Activated T-helper 2 cell treated with anti-CD3 and anti-CD28 coated beads, Interferon-gamma antibody, Interleukin-2, Interleukin-4, amounts not matched to agents 10 μg/mL and 5 μg/mL and 100 μg/mL, durations not matched to agents 14 hours and 24 hours and 36 hours (primary cell): Measurements from ENCODE around the gene INHBA. TPM values are rescaled to one million over a fixed set of nuclear protein-coding genes. Genes with fewer than 3 reads are reported as not detected.

ENCODE experiments used
- DNase-seq: peaks from one replicate; pipeline ENCODE4 v3.0.0; 2021; ENCODE audit warnings: low spot score
- H3K27ac Mint-ChIP-seq: one replicate; pipeline ENCODE4 v1.8.0; 2021; ENCODE audit warnings: mixed read lengths
- H3K27me3 Mint-ChIP-seq: one replicate; pipeline ENCODE4 v1.8.0; 2021; ENCODE audit warnings: low read depth, mixed read lengths
- H3K36me3 Mint-ChIP-seq: one replicate; pipeline ENCODE4 v1.8.0; 2021; ENCODE audit warnings: low read depth, mixed read lengths
- H3K4me1 Mint-ChIP-seq: one replicate; pipeline ENCODE4 v1.8.0; 2021; ENCODE audit warnings: low read depth, mixed read lengths
- H3K4me3 Mint-ChIP-seq: one replicate; pipeline ENCODE4 v1.8.0; 2021; ENCODE audit warnings: low read depth, mild to moderate bottlenecking, moderate library complexity, mixed read lengths
- H3K9me3 Mint-ChIP-seq: one replicate; pipeline ENCODE4 v1.8.0; 2021; ENCODE audit warnings: mixed read lengths
- intact Hi-C: fragments of 100-400 bp; cut with micrococcal nuclease; formaldehyde crosslinking; loops from one replicate; pipeline ENCODE4 v1.15.1; 2023
- total RNA-seq: library from RNA; stranded (reverse); gene quantifications from 2 replicates; pipeline ENCODE4 v1.2.3, GENCODE V29; 2022

The INHBA gene
- total RNA-seq, 1 donor from 2014 or later: 1.0 TPM

DNA sequence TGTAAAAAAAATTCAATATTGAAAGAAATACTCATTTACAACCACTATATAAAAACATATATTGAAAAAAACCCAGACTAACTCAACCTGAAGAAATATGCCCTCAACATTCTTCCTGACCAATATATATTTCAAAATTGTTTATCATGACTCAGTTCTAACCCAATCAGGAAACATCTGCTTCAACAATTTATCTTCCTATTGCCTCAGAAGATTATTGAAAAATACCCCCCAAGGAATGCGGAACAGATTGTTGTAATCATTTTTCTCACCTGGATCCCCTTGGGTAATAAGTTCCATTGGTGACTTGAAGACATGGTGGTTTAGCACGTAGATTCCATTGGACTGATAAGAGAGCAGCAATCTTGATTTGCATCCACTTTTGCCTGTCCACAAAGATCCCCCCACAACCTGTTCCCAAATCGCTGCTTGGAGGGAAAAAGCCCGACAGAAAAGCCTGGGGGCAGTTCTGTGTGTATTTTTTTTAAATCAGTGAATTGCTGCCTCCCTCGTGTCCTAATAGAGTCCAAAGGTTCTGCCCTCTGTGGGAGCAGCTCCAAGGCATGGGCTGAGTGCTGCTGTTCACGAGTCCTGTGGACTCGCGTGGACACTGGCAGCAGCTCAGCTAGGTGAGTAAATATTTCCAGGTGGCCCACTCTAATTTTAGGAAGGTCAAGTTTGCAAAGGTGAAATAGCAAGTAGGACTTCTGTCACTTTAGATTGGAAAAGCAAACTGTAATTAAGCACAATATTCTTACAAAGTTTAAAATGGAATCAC, 5.9 kb upstream of the INHBA start:
- H3K4me3 Mint-ChIP-seq: no peak overlapping the region
- H3K4me1 Mint-ChIP-seq: peaks cover 16% of the 10 kb centered on the region
- H3K27me3 Mint-ChIP-seq: peaks cover 15% of the 10 kb centered on the region
- intact Hi-C loops: loop anchor here (10.0 kb wide), 2 partner anchors 106 to 704 kb away; no protein-coding TSS in a partner anchor
- no peaks in the 10 kb centered on the region for H3K9me3 Mint-ChIP-seq
- H3K27ac Mint-ChIP-seq: no peak overlapping the region
- H3K36me3 Mint-ChIP-seq: no peaks in the 10 kb centered on the region
- DNase-seq: no peak

DNA sequence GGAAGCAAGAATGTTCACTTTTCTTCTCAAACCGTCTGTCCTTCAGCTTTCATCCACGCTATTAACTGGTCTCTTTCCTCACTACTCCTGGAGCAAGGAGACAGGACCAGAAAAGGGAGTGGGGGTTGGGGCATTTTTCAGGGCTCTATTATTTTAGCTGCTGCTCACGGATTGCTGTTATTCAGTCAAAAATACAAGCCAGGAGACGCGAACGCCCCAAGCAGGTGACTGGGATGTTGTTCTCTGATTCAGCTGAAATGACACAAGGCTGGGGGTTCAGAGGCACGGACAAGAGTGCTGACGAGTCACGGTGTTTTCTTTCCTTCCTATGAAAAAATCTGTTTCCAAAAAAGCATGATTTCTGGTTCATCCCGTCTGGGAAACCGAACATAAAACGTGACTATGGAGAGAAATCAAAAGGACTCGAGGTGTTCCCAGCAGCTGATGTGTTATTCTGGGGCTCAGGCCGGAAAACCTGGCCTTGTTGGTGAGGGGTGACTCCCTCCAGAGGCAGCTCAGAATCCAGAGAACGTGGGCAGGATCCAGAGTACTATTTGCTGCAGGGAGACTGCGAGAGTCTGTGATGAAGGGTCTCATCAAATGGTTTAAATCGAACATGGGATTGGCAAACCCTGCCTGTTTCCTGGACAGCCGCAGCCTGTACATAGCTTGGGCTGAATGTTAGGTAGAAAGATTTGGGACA, 3.5 kb upstream of the INHBA start:
- Mint-ChIP-seq H3K27ac (no peak overlapping the region), H3K4me3 (no peak overlapping the region), H3K27me3 (peaks cover 34% of the 10 kb centered on the region), H3K4me1 (peaks cover 16% of the 10 kb centered on the region), H3K9me3 (no peaks in the 10 kb centered on the region), H3K36me3 (no peaks in the 10 kb centered on the region)
- intact Hi-C loops: loop anchor here (10.0 kb wide), 2 partner anchors 108 to 702 kb away; no protein-coding TSS in a partner anchor
- DNase-seq: no peak

DNA sequence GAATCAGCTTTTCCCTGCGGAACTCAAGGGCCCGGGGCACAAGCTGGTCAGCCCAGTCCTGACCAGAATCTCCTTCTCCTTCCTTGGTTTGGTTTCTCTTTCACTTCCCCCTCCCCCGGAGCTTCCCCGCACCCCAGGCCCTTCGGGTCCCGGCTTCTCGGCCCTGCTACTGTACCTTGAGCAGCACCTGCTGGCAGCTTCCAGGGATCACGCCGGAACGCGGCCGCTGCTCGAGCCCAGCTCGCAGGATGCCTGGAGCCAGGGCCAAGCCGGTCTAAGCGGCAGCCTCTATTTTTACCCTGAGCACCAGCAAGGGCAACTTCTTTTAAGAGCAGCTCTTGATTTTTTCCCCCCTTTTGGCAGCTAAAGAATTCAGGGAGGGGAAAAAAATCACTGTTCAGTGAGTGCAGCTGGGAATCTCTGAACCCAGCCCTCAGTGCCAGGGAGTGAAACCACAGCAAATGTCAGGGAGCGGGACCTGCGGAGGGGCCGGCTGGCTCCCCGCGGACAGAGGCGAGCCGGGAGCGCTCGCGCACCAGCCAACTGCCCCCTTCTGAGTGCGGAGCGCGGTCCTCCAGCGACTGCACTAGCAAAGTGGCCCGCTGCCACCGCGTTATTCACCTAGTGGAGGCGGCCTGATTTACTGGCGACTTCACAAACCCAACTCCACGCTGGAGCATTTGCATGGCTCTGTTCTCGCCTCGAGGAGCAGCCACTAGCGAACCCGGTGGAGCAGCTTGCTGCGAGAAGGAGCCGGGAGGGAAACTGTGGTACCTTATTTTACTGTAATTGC, 2.4 kb upstream of the INHBA start:
- Mint-ChIP-seq H3K9me3 (no peaks in the 10 kb centered on the region), H3K27ac (no peak overlapping the region), H3K27me3 (peaks cover 45% of the 10 kb centered on the region), H3K36me3 (no peaks in the 10 kb centered on the region), H3K4me3 (peak overlapping the region; percentile 74), H3K4me1 (peaks cover 17% of the 10 kb centered on the region)
- DNase-seq: peak; percentile 46
- intact Hi-C loops: loop anchor here (10.0 kb wide), 2 partner anchors 109 to 701 kb away; no protein-coding TSS in a partner anchor

DNA sequence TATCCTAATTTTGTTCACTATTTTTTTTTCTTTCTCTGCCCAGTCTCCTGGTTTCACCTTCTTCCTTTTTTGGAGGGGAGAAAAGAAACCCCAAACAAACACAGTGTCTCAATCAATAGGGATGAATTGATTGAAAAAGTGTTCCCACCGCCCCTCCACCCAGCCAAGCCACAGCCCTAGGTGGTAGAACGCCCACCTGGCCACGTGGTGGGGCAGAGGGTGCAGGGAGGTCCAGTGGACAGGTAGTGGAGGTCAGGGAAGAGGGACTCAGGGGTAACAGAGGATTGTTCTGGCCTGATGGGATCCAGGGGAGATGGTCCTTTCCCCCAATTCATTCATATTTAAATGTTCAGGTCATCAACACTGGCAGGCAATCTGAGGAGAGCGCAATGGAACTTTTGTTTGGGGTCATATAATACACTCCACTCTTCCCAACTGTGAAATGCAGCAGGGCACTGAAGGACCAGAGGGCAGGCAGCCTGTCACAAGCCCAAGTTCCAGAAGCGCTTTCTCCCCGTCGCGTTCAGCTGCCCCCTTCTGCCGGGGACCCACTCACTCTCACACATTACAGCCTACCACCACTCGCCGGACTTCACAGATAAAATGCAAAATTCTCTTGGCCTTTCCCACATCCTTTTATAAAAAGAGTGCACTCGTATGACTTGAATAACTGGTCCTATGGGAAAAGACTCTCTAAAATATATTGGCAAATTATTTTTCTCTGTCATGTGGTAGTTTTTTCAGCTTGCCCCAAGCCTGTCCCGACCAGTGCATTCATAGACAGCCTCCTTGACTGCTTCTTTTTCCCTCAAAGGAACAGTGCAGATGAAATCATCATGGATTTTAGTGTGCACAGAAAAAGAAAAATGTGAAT, 1.6 kb downstream of the INHBA start:
- no peak for DNase-seq
- Mint-ChIP-seq H3K36me3 (no peaks in the 10 kb centered on the region), H3K4me3 (no peak overlapping the region), H3K4me1 (peaks cover 20% of the 10 kb centered on the region), H3K9me3 (no peaks in the 10 kb centered on the region), H3K27ac (no peak overlapping the region), H3K27me3 (peaks cover 66% of the 10 kb centered on the region)
- intact Hi-C loops: loop anchor here (5.0 to 10.0 kb wide), 3 partner anchors 113 to 697 kb away; no protein-coding TSS in a partner anchor

DNA sequence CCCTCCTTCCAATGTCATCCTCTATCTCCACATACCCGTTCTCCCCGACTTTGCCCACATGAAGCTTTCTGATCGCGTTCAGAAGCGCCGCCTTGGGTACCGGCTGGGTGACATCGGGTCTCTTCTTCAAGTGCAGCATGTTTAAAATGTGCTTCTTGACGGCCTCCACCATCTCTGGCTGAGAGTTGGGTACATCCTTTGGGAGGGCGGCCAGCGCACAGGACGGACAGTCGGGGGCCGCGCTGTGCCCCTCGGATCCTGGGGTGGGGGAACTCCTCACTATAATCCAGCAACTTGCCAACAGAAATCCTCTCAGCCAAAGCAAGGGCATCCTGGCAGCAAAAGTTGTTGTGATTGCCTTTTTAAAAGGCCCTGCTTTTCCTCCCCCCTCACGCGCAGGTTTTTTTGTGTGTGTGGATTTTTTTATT, 2.8 kb downstream of the INHBA start:
- Mint-ChIP-seq H3K4me3 (peak overlapping the region; percentile 73), H3K4me1 (peaks cover 11% of the 10 kb centered on the region), H3K9me3 (no peaks in the 10 kb centered on the region), H3K36me3 (no peaks in the 10 kb centered on the region), H3K27ac (no peak overlapping the region), H3K27me3 (peaks cover 60% of the 10 kb centered on the region)
- DNase-seq: no peak
- intact Hi-C loops: loop anchor here (5.0 to 10.0 kb wide), 3 partner anchors 115 to 695 kb away; no protein-coding TSS in a partner anchor

DNA sequence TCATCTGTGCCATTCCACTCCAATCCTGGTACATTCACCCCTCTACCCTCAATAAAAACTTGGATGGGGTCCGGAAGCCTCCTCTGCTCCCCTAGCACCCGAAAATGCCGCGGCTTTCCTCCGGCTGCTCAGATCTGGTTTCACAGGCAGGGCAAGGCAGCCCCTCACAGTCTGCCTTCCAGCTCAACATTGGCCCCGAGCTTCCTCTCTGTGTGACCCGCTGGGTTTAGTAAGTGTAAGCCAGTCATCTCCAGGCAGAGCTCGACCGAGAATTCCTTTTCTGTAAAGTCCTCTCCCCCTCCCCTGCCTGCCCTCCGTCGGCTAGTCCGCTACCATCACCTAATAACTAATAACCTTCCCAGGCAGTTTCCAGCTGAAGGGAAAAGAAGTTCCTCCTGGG, 3.4 kb downstream of the INHBA start:
- H3K4me3 Mint-ChIP-seq: peak overlapping the region; percentile 51

DNA sequence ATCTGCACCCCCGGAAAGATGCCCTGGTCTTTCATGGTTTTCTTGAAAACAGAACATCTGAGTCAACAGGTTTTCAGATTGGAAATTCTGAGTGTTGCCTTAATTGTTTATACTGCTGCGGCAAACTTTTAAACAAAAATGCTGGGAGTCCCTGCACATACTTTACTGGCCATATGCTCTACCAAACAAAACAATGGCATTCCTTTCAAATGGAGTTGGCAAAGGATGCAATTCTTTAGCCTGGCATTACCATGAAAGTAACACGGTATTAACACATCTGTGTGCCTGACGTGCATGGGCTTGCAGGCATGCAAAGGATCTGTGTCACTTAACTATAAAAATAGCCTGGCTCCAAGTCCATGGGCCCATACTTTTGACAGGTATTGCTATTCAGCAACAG, 4.2 kb downstream of the INHBA start:
- no peak for DNase-seq
- intact Hi-C loops: no loop called here
- no peaks in the 10 kb centered on the region for H3K9me3 Mint-ChIP-seq
- peaks cover 59% of the 10 kb centered on the region for H3K27me3 Mint-ChIP-seq
- H3K36me3 Mint-ChIP-seq: no peaks in the 10 kb centered on the region
- peaks cover 7% of the 10 kb centered on the region for H3K4me1 Mint-ChIP-seq
- no peak overlapping the region for H3K27ac Mint-ChIP-seq
- no peak overlapping the region for H3K4me3 Mint-ChIP-seq

More for the DNA sequence above, 3.4 kb downstream of the INHBA start:
- no peaks in the 10 kb centered on the region for H3K9me3 Mint-ChIP-seq
- no peaks in the 10 kb centered on the region for H3K36me3 Mint-ChIP-seq
- peaks cover 60% of the 10 kb centered on the region for H3K27me3 Mint-ChIP-seq
- no peak for DNase-seq
- peaks cover 9% of the 10 kb centered on the region for H3K4me1 Mint-ChIP-seq
- intact Hi-C loops: no loop called here
- no peak overlapping the region for H3K27ac Mint-ChIP-seq

DNA sequence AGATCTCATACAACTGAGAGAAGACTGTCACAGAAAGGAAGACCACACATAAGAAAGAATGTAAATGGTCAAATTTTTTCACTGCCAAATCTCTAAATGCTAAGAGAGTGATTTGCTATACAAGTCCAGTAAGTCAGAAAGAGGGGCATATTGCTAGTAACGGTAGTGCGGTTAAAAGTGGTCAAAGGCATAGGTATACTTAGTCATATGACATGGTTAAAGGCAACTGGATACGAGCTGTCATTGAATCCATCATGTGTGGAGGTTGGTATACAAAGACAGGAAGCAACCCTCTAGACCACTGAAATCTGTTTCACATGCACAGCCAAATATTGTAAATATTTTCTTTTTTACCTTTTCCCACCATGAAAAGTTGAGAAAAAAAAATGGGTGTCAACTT, 4.8 kb downstream of the INHBA start:
- H3K27ac Mint-ChIP-seq: no peak overlapping the region
- H3K4me3 Mint-ChIP-seq: no peak overlapping the region
- no peaks in the 10 kb centered on the region for H3K9me3 Mint-ChIP-seq
- no peak for DNase-seq
- intact Hi-C loops: no loop called here
- no peaks in the 10 kb centered on the region for H3K36me3 Mint-ChIP-seq
- H3K4me1 Mint-ChIP-seq: peaks cover 7% of the 10 kb centered on the region
- peaks cover 57% of the 10 kb centered on the region for H3K27me3 Mint-ChIP-seq

DNA sequence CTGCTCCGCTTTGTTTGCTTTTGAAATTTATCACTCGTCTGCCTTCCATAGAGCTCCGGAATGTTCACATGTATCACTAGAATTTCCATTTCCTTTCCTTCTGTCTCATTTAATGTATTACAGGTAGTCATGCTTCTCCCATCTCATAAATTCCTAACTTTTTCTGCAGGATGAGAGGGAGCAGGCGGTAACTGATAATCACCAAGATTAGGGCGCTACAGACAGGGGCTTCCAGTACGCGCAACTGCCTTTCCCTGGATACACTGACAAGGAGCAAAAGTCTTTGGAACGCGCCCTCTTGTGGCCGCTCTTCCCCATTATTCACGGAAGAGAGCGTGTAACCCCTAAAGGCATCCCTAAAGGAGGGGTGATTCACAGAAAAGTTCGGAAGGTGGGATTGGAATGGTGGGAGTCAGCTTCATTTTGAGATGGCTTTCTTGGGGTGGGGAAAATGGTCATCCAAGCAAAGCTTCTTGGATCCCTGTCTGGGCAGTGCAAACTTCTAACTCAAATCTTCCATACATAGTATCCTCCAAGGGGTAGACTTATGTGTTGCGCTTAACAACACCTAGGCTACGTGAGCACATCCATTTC, 6.5 kb downstream of the INHBA start:
- intact Hi-C loops: no loop called here
- Mint-ChIP-seq H3K27me3 (peaks cover 42% of the 10 kb centered on the region), H3K4me1 (peaks cover 7% of the 10 kb centered on the region), H3K36me3 (no peaks in the 10 kb centered on the region), H3K27ac (no peak overlapping the region), H3K4me3 (no peak overlapping the region), H3K9me3 (no peaks in the 10 kb centered on the region)
- DNase-seq: no peak

DNA sequence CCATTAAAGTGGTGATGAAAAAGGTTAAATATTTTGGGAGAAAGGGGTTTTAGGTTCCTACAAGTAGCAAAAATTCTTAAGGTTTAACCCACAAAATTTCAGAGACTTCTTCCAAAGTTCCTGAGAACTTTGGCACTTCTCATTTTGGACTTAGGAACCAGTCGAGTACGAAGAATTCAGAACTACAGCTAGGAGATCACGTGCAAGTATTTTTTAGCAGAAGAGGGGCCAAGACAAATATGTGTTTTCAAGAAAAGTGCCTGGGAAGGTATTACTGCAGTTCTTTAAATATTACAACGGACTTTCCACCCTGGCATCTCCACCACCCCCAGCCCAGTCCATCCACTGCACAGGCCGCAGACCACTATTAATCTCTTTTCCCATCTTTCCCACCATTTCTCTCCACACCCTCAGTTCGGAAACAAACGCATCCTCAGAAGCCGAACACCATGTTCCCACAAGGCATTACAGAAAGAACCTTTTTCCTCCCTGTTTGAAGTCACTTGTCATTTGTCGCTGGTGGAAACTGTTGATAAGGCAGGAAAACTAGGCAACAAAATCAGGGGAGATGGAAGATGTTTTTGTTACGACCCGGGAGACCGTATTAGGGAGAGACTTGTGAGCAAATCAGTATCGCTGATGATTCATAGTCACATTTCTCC, 7.1 kb downstream of the INHBA start:
- H3K27me3 Mint-ChIP-seq: peaks cover 36% of the 10 kb centered on the region
- no peaks in the 10 kb centered on the region for H3K9me3 Mint-ChIP-seq
- H3K4me1 Mint-ChIP-seq: peaks cover 7% of the 10 kb centered on the region
- H3K4me3 Mint-ChIP-seq: no peak overlapping the region
- H3K27ac Mint-ChIP-seq: no peak overlapping the region
- no peaks in the 10 kb centered on the region for H3K36me3 Mint-ChIP-seq
- intact Hi-C loops: no loop called here
- no peak for DNase-seq

DNA sequence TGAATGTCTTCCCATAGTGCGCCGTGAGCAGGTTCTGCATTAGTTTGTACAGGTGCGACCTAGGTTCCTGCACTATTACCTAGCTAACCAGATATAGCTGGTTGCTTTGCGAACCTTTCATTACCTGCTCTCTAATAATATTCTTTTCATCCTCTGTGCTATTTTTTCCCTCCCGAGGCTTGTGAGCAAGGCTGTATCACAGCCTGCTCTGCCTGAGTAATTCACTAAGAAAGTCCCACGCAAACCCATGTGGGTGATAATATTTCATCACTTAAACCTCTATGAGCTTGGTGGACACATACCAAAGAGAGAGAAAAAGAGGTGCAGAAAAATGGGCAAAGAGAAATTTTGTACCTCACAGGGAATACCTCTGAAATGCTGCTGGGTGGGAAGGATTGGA, 8.4 kb downstream of the INHBA start:
- H3K27me3 Mint-ChIP-seq: peaks cover 23% of the 10 kb centered on the region
- no peak for DNase-seq
- H3K9me3 Mint-ChIP-seq: no peaks in the 10 kb centered on the region
- no peak overlapping the region for H3K27ac Mint-ChIP-seq
- intact Hi-C loops: no loop called here
- no peak overlapping the region for H3K4me3 Mint-ChIP-seq
- no peaks in the 10 kb centered on the region for H3K36me3 Mint-ChIP-seq
- H3K4me1 Mint-ChIP-seq: peaks cover 2% of the 10 kb centered on the region
